Stomach (tissue), 4 donors: ENCODE data around the gene CDC42SE2.

Source experiments
- EP300 ChIP-seq: sonication (generic); formaldehyde crosslinking; IDR thresholded peaks from one replicate; pipeline ENCODE4 v1.6.1; 2017; ENCODE audit warnings: antibody characterized with exemption
- POLR2A ChIP-seq, 4 donors: fragments of 450-650 bp; IDR thresholded peaks; one replicate each; pipeline ENCODE4 v1.6.1; 2016; ENCODE audit warnings: antibody characterized with exemption in 4 of 4, control low read depth in 2 of 4, mild to moderate bottlenecking in 1 of 4, moderate library complexity in 1 of 4
- POLR2AphosphoS5 ChIP-seq, 3 donors: sonication (generic); formaldehyde crosslinking; IDR thresholded peaks; one replicate each; pipeline ENCODE4 v1.6.1; 2016; ENCODE audit warnings: antibody characterized with exemption in 3 of 3
- TF ChIP-seq, protein P1 (sequence below), 7 experiments: fragments of 450-650 bp in 4 of 7; fragments of 200-600 bp in 3 of 7; sonication (generic) in 3 of 7; IDR thresholded peaks; one replicate each; pipeline ENCODE4 v1.5.1; 2016 to 2019; ENCODE audit warnings: antibody characterized with exemption in 7 of 7, control low read depth in 2 of 7, mild to moderate bottlenecking in 1 of 7

DNA sequence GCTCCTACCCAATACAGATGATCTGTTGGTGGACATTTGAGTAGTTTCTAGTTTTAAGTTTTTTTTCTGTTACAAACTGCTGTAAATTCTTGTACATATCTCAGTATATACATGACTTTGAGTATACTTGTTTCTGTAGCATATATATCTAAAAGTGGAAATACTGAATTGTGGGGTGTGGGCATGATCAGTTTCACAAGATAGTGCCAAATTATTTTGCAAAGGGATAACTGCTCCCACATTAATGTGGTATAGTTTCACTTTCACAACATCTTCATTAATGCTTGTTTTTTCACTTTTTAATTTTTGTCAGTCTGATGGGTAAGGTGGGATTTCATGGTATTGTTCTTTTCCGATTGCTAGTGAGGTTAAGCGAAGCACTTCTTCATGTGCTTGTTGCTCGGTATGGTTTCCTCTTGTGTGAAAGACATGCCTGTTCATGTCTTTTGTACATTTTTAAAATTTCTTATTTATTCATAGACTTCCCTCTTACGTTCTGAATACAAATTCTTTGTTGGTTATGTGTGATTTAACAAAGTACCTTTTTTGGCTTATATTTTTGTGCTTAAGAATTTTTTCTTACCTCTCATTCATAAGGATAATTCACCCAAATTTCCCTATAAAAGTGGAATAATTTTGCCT is 103.5 kb downstream of the CDC42SE2 start:
- no peak for TF ChIP-seq POLR2A (IDR thresholded peaks at IDR 0.05)
- TF ChIP-seq POLR2AphosphoS5 (IDR thresholded peaks at IDR 0.05), result no peak
- TF ChIP-seq EP300, result no peak
- TF ChIP-seq, protein P1, sequence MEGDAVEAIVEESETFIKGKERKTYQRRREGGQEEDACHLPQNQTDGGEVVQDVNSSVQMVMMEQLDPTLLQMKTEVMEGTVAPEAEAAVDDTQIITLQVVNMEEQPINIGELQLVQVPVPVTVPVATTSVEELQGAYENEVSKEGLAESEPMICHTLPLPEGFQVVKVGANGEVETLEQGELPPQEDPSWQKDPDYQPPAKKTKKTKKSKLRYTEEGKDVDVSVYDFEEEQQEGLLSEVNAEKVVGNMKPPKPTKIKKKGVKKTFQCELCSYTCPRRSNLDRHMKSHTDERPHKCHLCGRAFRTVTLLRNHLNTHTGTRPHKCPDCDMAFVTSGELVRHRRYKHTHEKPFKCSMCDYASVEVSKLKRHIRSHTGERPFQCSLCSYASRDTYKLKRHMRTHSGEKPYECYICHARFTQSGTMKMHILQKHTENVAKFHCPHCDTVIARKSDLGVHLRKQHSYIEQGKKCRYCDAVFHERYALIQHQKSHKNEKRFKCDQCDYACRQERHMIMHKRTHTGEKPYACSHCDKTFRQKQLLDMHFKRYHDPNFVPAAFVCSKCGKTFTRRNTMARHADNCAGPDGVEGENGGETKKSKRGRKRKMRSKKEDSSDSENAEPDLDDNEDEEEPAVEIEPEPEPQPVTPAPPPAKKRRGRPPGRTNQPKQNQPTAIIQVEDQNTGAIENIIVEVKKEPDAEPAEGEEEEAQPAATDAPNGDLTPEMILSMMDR (IDR thresholded peaks at IDR 0.05), result no peak
